Measurements from ENCODE around the gene FGF3.

FGF3 gene

GRCh38 chr11:69818603-69819441 is at the start of gene FGF3:
Gene FGF3, minus strand, starts transcription at chr11:69819416. Its CDS starts 483 bp downstream, at chr11:69818933.
- in situ Hi-C loops (cut with HindIII; ENCODE audit: low pct_ligation_motif_present, low pct_unique_long_range_greater_than_20kb, low sequenced_read_pairs) = no loop called here
- DNase-seq = no peak

DNA sequence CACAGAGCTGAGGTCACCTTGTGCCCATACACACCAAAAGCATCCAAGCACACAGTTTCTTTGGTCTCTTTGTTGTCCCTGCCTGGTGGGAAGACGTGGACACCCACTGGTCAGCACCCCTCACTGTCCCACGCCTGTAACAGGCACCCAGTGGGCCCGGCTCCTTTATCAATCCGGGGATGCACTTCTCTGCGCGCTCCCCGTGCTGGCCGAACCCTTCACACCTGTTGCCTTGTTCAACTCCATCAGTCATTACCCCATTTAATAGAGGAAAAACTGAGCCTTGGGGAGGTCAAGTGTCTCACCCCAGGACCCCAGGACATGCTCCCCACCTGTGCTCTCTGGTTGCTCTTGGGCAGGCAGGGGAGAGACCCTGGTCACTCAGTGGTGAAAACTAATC is 49.7 kb upstream of the FGF3 start:
- no peak for DNase-seq
- in situ Hi-C loops (cut with HindIII; ENCODE audit: low pct_ligation_motif_present, low pct_unique_long_range_greater_than_20kb, low sequenced_read_pairs) = no loop called here

DNA sequence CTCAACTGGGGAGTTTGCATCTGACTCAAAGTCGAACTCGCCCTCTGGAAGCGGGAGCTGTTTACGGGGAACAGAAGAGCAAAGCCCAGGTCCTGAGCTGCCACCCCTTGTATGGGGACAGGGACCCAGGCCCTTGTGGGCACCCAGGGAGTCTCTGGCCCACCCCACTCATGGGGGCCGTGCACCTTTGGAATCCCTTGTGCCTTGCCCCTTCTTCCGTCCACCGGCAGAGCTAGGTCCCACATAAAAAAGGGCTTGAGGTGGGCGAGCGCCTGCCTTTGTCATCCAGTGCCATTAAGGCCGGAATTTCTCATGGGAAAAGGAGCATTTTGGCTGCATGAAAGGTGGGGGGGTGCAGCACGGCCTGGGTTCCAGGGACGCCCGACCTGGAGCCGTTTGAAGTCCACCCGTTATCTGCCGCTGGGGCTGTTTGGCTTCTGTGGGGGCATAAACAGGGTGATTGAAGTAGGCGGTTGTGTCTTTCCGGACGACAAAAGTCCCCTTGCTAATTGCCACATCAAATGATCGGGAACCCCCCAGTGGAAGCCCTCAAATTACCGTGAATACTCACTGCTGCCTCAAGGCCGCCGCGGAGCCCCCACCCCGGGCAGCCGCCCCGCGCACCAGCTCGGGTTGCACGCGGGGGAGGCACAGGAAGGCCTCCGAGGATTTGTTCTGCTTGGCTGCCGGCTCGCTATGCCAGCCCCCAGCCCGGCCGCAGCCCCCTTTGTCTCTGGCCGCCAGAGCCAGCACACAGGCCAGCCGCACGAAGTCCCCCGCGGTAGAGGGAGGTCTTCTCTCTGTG is 49.0 kb upstream of the FGF3 start:
- DNase-seq = no peak
- in situ Hi-C loops (cut with HindIII; ENCODE audit: low pct_ligation_motif_present, low pct_unique_long_range_greater_than_20kb, low sequenced_read_pairs) = no loop called here

DNA sequence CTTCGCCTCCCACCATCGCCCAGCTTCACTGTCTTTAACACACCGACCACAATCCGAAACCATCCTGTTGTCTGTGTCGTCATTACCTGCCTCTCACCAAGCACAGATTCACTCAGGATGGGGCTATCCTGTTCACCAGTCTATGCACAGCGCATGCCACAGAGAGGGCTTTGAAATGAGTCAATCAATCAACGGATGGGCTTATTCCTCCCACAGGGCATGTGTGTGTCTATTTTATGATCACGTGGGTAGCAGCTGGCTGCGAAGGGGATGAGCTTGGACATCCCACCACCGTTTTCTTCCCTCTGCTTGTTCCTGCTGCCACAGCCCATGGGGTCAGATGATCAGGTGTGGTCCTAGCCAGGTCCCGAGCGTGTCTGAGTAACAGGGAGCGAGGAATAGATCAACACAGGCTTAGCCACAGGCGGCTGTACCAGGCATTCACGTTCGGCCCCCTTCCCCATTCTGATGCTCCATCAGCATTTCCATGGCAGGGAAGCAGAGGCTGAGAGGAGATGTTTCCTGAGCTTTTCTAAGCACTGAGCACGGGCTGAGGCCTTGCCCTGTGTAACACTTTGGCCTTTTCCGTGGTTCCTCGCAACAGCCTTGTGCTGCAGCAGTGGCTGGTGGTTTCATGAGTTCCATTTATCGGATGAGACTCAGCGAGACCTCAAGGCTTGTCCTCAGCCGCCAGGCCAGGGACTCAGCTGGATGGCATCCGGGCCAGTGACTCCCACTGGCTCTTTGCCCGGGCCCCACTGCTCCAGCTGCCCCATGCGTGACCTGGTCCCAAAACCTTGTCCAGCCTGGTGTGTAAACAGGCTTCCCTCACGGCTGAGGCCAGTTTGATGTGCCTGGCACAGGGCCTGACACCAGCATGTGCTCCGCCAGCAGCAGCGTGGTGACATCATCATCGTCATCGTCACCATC is 48.1 kb upstream of the FGF3 start:
- in situ Hi-C loops (cut with HindIII; ENCODE audit: low pct_ligation_motif_present, low pct_unique_long_range_greater_than_20kb, low sequenced_read_pairs) = no loop called here
- no peak for DNase-seq

- no peak for DNase-seq
- in situ Hi-C loops (cut with HindIII; ENCODE audit: low pct_ligation_motif_present, low pct_unique_long_range_greater_than_20kb, low sequenced_read_pairs) = no loop called here
Observed at GRCh38 chr11:69866648-69867047, 47.4 kb upstream of the FGF3 start.

DNA sequence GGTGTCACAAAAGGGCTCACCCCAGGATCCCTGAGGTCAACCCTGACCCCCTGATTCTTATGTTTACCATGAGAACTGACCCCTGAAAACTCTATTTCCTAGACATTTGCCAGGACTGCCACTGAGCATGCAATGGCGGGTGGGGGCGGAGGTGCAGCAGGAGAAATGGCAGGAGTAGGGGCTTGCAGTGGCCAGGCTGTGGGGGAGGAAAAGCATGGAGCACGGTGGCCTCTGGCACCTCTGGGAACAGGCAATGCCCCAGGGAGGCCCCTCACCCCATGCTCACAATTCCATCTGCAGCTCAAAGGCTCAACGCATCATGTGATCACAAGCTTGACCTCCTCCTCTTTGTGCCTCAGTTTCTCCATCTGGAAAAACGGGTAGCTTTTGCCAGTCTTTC is 46.5 kb upstream of the FGF3 start:
- no peak for DNase-seq
- in situ Hi-C loops (cut with HindIII; ENCODE audit: low pct_ligation_motif_present, low pct_unique_long_range_greater_than_20kb, low sequenced_read_pairs) = no loop called here

DNA sequence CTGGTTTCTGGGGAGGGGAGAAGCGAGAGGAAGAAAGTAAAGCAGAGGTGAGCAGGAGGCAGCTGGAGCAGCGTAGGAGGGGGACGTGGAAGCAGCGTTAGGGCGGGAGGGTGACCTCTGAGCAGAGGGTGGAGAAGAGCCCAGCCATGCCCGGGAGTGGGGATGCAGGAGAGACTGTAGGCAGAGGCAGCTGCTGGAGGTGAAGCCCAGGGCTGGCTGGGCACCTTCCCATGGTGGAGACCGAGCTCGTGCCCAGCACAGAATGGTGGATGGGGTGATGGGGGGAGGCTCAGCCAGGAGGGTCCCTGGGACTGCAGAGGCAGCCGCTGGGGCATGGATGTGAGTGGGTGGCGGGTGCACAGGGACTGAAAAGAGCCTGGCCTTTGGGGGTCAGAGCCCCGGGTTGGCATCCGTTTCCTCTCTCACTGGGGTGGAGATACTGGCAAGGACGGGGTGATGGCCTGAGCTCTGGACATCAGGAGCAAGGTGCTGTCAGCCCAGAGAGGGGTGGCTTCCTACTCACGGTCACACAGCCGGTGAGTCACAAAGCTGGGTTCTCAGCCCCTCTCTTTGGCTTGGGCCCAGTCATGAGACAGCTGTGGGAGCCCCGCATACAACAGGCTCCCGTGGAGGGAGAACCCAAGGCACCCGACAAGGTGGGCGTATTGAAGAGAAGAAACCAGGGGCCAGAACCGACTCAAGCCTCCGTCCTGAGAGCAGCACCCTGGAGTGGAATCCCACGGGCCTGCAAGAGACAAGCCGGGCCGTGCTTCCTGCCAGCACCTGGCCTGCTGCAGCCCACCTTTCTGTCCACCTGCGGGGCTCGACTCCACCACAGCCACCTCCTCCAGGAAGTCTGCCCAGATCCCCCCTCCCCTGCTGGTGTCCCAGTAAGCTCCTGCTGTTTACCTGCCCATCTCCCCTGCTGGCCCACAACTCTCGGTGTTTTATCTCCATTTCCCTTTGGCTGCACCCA is 45.8 kb upstream of the FGF3 start:
- in situ Hi-C loops (cut with HindIII; ENCODE audit: low pct_ligation_motif_present, low pct_unique_long_range_greater_than_20kb, low sequenced_read_pairs) = no loop called here

DNA sequence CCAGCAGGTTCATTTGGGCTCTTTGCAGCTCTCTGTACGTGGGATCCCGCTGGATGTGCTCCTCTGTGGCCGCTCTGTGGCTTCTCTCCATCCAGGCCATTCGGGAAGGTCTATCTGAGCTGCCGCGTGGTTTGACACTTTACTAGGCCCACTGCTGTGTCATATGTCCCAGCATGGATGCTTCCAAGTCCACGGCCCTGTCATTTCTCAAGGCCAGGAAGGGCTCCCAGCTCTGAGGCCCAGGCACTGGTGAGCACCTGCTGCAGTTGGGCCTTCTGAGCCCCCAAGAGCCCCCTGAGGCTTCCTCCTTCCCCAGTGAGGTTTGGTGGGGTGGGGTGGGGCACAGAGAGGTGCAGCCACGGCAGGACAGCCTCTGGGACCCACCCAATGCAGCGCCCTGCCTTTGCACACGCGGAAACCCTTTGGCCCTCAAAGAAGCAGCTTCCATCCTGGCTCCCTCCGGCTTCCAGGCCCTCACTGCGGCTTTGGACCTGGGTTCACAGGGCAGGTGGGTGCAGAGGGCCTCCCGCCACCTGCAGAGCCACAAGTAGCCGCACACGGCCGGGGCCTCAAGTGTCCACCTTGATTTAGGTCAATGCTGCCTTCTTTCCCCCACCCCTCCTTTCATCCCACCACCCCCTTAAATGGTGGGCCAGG is 44.5 kb upstream of the FGF3 start:
- no peak for DNase-seq
- in situ Hi-C loops (cut with HindIII; ENCODE audit: low pct_ligation_motif_present, low pct_unique_long_range_greater_than_20kb, low sequenced_read_pairs) = no loop called here

More for the DNA sequence above, 45.8 kb upstream of the FGF3 start:
- DNase-seq = no peak

GRCh38 chr11:69862797-69863543 is 43.8 kb upstream of the FGF3 start:
- no peak for DNase-seq

DNA sequence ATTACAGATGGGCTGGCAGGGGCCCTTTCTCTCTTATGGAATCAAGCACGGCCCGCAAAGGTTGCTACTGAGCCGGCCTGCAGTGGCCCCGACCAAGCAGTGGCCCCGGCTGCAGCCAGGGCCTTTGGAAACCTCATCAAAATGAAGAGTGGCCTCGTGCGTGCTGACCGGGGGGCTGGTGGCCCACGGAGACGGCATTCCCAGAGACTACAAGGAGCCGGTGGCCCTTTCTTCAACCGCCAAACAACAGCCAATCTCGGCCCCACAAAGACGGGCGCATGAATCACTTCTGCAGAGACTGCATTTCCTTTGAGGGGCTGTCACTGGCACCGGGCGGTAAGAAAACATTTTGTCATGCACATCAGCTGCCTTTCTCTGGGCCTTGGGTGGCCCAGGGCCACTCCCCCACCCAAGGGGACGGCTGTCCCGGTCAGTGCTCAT is 43.1 kb upstream of the FGF3 start:
- in situ Hi-C loops (cut with HindIII; ENCODE audit: low pct_ligation_motif_present, low pct_unique_long_range_greater_than_20kb, low sequenced_read_pairs) = no loop called here
- no peak for DNase-seq

More at GRCh38 chr11:69862797-69863543, 43.8 kb upstream of the FGF3 start:
- in situ Hi-C loops (cut with HindIII; ENCODE audit: low pct_ligation_motif_present, low pct_unique_long_range_greater_than_20kb, low sequenced_read_pairs) = no loop called here

- in situ Hi-C loops (cut with HindIII; ENCODE audit: low pct_ligation_motif_present, low pct_unique_long_range_greater_than_20kb, low sequenced_read_pairs) = no loop called here
- no peak for DNase-seq
Observed at GRCh38 chr11:69861901-69862300, 42.7 kb upstream of the FGF3 start.

DNA sequence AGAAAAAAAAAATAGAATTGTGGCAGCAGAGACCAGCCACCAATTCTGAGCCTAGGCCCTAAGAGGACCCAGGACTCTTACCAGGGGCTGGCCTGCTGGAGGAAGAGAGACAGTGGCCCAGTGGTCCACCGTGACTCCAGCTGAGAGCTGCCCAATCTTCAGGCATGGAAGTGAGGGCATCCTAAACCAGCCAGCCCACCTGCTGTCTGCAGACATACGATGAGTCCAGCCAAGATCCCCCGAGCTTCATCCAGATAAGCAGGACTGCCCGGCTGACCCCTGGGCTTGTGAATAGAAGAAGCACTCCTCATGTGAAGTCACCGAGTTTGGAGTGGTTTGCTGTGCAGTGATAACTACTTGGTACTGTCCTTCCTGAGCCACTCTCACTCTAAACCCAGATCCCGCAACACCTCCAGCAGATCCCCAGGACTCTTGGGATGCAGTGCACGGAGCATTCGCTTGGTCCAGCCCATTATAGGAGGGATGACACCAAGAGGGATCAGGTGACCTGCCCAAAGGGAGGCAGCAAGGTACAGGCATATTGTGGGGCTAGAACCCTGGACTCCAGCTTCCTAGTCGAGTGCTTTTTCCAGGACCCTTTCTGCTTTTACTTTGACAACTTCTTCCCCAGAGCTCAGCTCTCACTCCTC is 41.7 kb upstream of the FGF3 start:
- in situ Hi-C loops (cut with HindIII; ENCODE audit: low pct_ligation_motif_present, low pct_unique_long_range_greater_than_20kb, low sequenced_read_pairs) = no loop called here

DNA sequence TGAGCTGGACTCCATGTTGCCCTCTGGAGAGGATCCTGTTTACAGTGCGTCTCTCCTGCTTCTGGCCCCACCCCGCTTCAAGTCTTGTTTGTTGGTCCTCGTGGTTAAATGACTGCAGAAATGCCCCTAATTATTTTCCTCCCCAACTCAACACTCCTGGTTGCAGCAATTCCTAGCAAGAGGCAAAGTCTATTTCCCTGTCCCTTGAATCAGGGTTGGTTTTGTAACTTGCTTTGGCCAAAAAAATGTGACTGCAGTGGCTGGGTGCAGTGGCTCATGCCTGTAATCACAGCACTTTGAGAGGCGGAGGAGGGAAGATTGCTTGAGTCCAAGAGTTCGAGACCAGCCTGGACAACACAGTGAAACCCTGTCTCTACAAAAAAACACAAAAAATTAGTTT is 41.0 kb upstream of the FGF3 start:
- DNase-seq = no peak
- in situ Hi-C loops (cut with HindIII; ENCODE audit: low pct_ligation_motif_present, low pct_unique_long_range_greater_than_20kb, low sequenced_read_pairs) = no loop called here

More for the DNA sequence above, 41.7 kb upstream of the FGF3 start:
- no peak for DNase-seq

DNA sequence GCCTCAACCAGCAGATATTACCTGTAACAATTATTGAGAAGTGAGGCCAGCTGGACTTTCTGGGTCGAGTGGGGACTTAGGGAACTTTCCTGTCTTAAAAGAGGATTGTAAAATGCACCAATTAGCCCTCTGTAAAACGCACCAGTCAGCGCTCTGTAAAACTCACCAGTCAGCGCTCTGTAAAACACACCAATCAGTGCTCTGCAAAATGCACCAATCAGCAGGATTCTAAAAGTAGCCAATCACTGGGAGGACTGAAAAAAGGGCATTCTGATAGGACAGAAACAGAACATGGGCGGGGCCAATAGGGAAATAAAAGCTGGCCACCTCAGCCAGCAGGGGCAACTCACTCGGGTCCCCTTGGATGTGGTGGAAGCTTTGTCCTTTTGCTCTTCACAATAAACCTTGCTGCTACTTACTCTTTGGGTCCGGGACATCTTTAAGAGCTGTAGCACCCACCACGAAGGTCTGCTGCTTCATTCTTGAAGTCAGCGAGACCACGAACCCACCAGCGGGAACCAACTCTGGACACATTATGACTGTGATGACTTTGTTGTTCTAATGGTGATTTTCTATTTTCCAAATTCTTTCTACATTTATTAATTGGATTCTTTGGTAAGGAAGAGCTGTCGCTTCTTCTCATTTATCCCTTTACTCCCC is 40.2 kb upstream of the FGF3 start:
- in situ Hi-C loops (cut with HindIII; ENCODE audit: low pct_ligation_motif_present, low pct_unique_long_range_greater_than_20kb, low sequenced_read_pairs) = no loop called here
- DNase-seq = no peak

DNA sequence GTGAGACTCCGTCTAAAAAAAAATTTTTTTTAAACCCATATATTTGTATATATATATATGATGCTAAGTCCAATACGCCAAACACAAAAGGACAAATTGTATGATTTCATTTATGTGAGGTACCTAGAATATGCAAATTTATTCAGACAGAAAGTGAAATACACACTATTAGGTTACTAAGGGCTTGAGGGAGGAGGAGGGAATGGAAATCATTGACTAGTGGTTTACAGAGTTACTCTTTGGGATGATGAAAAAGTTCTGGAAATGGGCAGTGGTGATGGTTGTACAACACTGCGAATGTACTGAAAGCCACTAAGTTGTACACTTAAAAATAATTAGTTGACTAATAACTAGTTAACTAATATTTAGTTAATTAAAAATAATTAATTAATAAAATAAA is 36.2 kb upstream of the FGF3 start:
- DNase-seq = no peak
- in situ Hi-C loops (cut with HindIII; ENCODE audit: low pct_ligation_motif_present, low pct_unique_long_range_greater_than_20kb, low sequenced_read_pairs) = no loop called here

- DNase-seq = no peak
- in situ Hi-C loops (cut with HindIII; ENCODE audit: low pct_ligation_motif_present, low pct_unique_long_range_greater_than_20kb, low sequenced_read_pairs) = no loop called here
Observed at GRCh38 chr11:69854713-69855112, 35.5 kb upstream of the FGF3 start.
